Erythroblast (primary cell): ENCODE data around the gene CCDC18.
"Not testable (repeated sequence)": the region's sequence is repeated elsewhere in the genome, so short reads cannot be mapped to it uniquely, and the experiment has no call there.

Experiments
- DNase-seq, 2 experiments: peaks; one replicate each; lab custom pipeline; 2025; lab: John Stamatoyannopoulos, UW
- GATA1 ChIP-seq: IDR thresholded peaks from 2 replicates; pipeline ENCODE4 v1.6.1; 2011; ENCODE audit warnings: low read depth, mild to moderate bottlenecking, control low read depth, low read length, moderate library complexity
- POLR2A ChIP-seq: IDR thresholded peaks from 2 replicates; pipeline ENCODE4 v1.6.1; 2011; ENCODE audit warnings: mild to moderate bottlenecking, low read length

The CCDC18 gene

DNA sequence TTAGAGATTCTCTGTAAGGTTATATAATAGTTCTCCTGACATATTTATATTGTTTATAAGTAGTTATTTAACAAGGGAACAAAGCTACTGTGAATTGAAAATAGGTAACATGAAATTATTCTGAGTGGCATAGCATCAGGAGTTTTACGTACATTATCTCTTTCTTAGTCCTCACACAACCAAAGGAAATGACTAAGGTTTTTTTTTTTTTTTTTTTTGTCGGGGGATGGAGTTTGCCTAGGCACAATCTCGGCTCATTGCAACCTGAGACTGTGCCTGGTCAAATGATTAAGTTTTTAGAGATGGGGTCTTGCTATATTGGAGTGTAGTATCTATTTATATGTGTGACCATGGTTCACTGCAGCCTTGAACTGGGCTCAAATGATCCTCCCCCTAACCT, 25.2 kb upstream of the CCDC18 start:
- no peak for DNase-seq
- TF ChIP-seq POLR2A (no peak), GATA1 (no peak)

- DNase-seq, result no peak
- TF ChIP-seq GATA1, result no peak
- no peak for TF ChIP-seq POLR2A
Observed at GRCh38 chr1:93159337-93159736, 21.2 kb upstream of the CCDC18 start.

DNA sequence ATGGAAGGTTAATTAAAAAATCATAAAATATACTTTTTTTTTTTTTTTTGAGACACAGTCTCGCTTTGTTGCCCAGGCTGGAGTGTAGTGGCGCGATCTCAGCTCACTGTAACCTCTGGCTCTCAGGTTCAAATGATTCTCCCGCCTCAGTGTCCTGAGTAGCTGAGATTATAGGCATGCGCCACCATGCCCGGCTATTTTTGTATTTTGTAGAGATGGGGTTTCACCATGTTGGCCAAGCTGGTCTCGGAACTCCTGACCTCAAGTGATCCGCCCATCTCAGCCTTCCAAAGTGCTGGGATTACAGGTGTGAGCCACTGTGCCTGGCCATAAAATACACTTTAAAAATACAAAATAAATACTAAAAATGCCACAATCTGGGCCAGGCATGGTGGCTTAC, 17.2 kb upstream of the CCDC18 start:
- not testable (repeated sequence) for DNase-seq

DNA sequence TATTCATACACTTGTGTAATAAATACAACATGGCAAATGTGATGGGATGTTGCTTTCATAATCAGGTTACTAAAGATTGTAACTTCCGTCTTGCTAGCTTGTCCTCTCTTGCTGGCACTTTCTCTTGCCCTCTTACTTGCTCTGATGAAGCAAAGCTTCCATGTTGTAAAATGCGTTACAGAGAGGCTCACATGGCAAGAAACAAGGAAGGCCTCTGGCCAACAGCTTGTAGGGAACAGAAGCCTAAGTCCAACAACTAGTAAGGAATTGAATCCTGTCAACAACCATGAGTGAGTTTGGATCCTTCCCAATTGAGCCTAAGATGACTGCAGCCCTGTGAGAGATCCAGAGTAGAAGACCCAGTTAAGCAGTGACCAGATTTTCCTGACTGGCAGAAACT, 15.7 kb upstream of the CCDC18 start:
- TF ChIP-seq GATA1, result no peak
- TF ChIP-seq POLR2A, result no peak
- DNase-seq, result no peak

DNA sequence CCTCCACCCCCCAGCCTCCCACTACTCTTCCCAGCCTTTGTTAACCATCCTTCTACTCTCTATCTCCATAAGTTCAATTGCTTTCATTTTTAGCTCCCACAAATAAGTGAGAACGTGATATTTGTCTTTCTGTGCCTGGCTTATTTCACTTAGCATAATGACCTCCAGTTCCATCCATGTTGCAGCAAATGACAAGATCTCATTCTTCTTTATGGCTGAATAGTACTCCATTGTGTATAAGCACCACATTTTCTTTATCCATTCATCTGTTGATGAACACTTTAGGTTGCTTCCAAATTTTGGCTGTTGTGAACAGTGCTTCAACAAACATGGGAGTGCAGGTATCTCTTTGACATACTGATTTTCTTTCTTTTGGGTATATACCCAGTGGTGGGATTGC, 14.6 kb upstream of the CCDC18 start:
- DNase-seq, result not testable (repeated sequence)

DNA sequence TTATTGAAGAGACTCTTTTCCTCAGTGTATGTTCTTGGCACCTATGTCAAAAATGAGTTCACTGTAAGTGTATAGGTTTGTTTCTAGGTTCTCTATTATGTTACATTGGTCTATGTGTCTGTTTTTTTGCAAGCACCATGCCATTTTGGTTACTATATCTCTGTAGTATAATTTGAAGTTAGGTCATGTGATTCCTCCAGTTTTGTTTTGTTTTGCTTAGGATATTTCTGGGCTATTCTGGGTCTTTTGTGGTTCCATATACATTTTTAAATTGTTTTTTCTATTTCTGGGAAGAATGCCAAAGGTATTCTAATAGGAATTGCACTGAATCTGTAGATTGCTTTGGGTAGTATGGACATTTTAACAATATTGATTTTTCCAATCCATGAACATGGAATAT, 13.5 kb upstream of the CCDC18 start:
- no peak for DNase-seq

GRCh38 chr1:93170141-93170678, 10.3 kb upstream of the CCDC18 start:
- not testable (repeated sequence) for DNase-seq

More for the DNA sequence above, 13.5 kb upstream of the CCDC18 start:
- TF ChIP-seq POLR2A (no peak), GATA1 (no peak)

- no peak for TF ChIP-seq GATA1
- no peak for TF ChIP-seq POLR2A
- no peak for DNase-seq
Observed at GRCh38 chr1:93171549-93172034, 8.9 kb upstream of the CCDC18 start.

DNA sequence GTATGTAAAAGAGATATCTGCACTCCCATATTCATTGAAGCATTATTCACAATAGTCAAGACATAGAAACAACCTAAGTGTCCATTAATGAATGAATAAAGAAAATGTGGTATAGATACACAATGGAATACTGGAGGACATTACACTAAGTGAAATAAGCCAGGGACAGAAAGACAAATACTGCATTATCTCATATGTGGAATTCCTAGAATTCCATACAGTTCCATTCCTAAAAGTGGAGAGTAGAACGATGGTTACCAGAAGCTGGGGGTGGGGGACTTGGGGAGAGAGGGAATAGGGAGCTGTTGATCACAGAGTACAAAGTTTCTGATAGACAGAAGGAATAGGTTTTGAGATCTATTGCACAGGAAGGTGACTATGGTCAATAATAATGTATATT, 7.7 kb upstream of the CCDC18 start:
- no peak for DNase-seq
- TF ChIP-seq GATA1 (no peak), POLR2A (no peak)

DNA sequence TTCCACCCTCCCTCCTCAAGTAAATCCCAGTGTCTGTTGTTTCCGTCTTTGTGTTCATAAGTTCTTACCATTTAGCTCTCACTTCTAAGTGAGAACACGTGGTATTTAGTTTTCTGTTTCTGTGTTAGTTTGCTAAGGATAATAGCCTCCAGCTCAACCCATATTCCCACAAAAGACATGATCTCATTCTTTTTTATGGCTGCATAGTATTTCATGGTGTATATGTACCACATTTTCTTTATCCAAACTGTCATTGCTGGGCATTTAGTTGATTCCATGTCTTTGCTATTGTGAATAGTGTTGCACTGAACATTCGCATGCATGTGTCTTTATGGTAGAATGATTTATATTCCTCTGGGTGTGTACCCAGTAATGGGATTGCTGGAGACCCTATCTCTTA, 5.9 kb upstream of the CCDC18 start:
- DNase-seq, result not testable (repeated sequence)

DNA sequence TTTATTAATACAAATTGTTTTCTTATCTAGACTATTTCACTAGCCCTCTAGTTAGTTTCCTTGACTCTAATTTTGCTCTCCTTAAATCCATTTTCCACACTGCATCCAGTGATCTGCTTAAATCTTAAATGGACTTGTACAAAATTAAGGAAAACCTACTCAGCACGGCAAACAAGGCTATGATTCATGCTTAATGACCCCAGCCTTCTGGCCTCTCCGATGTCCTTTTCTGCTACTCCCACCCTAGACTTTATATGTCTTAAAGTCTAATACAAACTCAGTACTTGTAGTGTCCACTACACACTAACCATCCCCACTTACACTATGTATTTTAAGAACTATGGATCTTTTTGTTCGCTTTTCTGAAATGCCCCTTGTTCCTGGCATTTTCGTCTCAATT, 2.5 kb upstream of the CCDC18 start:
- DNase-seq, result peak; percentile 7 to 26
- TF ChIP-seq POLR2A, result no peak
- no peak for TF ChIP-seq GATA1

DNA sequence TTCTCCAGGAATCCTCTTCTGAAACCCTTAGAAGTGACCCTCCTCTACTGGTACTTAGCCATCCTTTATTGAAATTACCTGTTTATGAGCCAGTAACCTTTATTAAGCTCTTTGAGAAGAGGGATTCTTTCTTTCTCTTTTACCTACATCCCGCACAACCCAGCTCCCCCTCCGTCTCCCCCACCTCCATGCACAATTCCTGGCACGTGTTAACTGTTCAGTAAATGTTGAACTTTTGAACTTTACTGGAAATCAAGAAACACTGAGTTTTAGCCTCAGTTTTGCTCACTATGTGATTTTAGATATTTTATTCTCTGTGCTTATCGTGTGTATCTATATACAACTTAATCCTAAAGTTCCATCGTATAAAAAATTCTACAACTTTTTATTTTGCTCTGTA, 2.1 kb upstream of the CCDC18 start:
- DNase-seq, result no peak
- TF ChIP-seq POLR2A (no peak), GATA1 (no peak)

GRCh38 chr1:93179886-93180722, 420 bp upstream of the CCDC18 start, which contains the start of gene TMED5:
TSS of gene TMED5 (minus strand) at chr1:93180413. CDS start at chr1:93180242, 171 bp downstream.
- TF ChIP-seq POLR2A (peak; percentile 95), GATA1 (no peak)
- DNase-seq, result peak; percentile 97 to 99

DNA sequence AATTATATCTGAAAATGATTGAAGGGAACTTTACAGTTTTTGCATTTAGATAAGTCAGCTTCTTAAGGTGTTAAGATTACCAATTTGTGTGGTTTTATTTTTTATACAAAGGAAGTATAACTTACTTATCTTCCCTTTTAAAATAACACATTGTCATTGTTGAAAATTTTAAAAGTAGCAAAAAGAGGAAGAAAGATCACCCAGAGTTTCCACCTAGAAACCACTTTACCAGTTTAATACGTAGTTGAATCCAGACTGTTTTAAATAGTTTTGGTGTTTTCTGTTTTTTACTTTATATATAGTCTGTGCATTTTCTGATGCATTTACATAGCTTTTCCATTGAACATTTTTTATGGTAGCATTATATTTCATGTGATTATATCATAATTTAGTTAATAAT, 6.1 kb downstream of the CCDC18 start:
- TF ChIP-seq GATA1 (no peak), POLR2A (no peak)
- no peak for DNase-seq

DNA sequence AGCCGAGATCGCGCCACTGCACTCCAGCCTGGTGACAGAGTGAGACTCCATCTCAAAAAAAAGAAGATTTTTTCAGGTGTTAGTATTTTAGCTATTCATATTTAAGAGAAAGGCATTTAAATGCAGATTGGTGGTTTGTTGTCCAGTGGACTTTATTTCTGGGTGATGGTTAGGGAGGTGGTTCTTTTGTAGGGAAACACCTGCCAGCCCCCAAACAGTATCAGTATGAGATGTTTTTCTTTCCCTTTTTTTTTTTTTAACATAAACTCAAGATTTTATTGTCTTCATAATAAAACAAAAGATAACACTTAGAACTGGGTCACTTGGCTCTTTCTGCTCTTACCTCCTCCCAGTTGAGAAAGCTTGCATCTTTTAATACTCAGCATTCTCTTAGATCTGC, 9.9 kb downstream of the CCDC18 start:
- TF ChIP-seq POLR2A, result no peak
- TF ChIP-seq GATA1, result no peak
- no peak for DNase-seq
